HG03045 (cell line): ENCODE results near the gene MARCHF6.
A peak's percentile ranks its signal among the peaks of the same experiment; 100 is the strongest.
"Not testable (repeated sequence)": the region's sequence is repeated elsewhere in the genome, so short reads cannot be mapped to it uniquely, and the experiment has no call there.

Experiments used
- ATAC-seq: cut with Tn5 transposase; IDR thresholded peaks from one replicate; pipeline ENCODE4 v1.9.1; 2021; ENCODE audit warnings: mild to moderate bottlenecking, moderate library complexity; ENCODE audit not compliant: unreplicated experiment

Gene MARCHF6

GRCh38 chr5:10374046-10375022, 20.8 kb downstream of the MARCHF6 start:
- peak; percentile 57 for ATAC-seq

- ATAC-seq = not testable (repeated sequence)
Measured at GRCh38 chr5:10375146-10375545, 21.7 kb downstream of the MARCHF6 start.

- no peak for ATAC-seq
Measured at GRCh38 chr5:10376544-10376943, 23.0 kb downstream of the MARCHF6 start.

- no peak for ATAC-seq
Measured at GRCh38 chr5:10377081-10377480, 23.6 kb downstream of the MARCHF6 start.

GRCh38 chr5:10381803-10382202, 28.3 kb downstream of the MARCHF6 start:
- no peak for ATAC-seq

- no peak for ATAC-seq
Measured at GRCh38 chr5:10384483-10384882, 31.0 kb downstream of the MARCHF6 start.

- ATAC-seq = no peak
Measured at GRCh38 chr5:10387690-10388089, 34.2 kb downstream of the MARCHF6 start.

- ATAC-seq = no peak
Measured at GRCh38 chr5:10391130-10391529, 37.6 kb downstream of the MARCHF6 start.

- not testable (repeated sequence) for ATAC-seq
Measured at GRCh38 chr5:10392567-10393328, 39.3 kb downstream of the MARCHF6 start.

GRCh38 chr5:10393491-10393890, 40.0 kb downstream of the MARCHF6 start:
- ATAC-seq = no peak

- ATAC-seq = no peak
Measured at GRCh38 chr5:10396552-10396951, 43.1 kb downstream of the MARCHF6 start.

GRCh38 chr5:10399839-10400238, 46.3 kb downstream of the MARCHF6 start:
- ATAC-seq = no peak

GRCh38 chr5:10400411-10400810, 46.9 kb downstream of the MARCHF6 start:
- no peak for ATAC-seq

GRCh38 chr5:10400831-10401230, 47.3 kb downstream of the MARCHF6 start:
- ATAC-seq = no peak

- peak; percentile 61 for ATAC-seq
Measured at GRCh38 chr5:10401498-10401897, 48.0 kb downstream of the MARCHF6 start.
